GM19238 (cell line): ENCODE data around the gene RIPK1.

ENCODE experiments used
- DNase-seq: peaks from one replicate; pipeline ENCODE4 v3.0.0; 2011; ENCODE audit warnings: low spot score; ENCODE audit not compliant: insufficient read length

RIPK1 gene

DNA sequence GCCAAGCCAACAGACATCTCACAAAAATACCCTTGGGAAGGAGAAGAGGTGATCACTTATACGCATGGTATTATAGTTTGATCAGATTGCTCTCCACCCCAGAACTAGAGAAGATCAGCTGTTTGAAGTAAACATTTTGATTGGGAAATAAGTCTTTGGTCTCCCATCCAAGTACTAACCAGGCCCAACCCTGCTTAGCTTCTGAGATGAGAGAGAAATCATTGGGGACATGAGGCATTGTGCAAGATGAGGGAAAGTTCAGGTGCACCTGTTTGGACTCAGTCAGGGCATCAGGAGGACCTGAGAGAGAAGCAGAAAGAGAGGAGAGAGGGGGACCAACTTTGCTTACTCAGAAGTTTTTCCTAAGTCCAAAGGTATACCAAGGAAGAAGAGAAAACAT, 11.4 kb downstream of the RIPK1 start:
- DNase-seq, result no peak

DNA sequence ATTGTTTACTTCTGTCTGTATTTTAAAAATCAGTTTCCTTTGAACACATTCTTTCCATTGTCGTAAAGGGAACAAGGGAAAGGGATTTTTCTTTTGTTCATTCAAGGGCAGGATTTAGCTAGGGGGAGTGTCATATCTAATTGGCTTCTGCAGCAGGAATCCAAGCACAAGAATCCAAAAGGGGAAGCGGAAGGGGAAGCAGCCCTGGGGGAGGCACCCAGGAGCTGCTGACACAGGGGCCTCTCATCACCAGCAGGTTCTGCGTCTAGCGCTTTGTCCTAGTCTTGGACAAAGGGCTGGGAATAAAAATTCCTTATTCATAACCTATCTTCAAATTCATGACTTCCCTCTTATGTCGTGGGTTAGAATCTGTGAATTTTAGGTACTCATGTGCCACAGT, 13.7 kb downstream of the RIPK1 start:
- no peak for DNase-seq

DNA sequence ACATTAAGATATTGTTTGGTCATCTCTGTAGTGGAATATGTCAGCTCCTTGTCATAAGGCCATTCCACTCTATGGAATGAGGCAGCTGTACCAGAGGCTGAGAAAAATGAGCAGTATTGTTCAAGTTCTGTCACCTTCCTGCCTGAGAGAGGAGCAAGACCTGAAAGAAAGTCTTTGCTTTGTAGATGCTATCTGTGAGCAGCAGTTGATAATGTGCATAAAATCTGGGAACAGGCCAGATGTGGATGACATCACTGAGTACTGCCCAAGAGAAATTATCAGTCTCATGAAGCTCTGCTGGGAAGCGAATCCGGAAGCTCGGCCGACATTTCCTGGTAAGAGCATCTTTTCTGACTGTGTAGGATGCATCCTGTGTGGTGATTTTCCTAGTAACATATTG, 16.8 kb downstream of the RIPK1 start:
- DNase-seq, result no peak

DNA sequence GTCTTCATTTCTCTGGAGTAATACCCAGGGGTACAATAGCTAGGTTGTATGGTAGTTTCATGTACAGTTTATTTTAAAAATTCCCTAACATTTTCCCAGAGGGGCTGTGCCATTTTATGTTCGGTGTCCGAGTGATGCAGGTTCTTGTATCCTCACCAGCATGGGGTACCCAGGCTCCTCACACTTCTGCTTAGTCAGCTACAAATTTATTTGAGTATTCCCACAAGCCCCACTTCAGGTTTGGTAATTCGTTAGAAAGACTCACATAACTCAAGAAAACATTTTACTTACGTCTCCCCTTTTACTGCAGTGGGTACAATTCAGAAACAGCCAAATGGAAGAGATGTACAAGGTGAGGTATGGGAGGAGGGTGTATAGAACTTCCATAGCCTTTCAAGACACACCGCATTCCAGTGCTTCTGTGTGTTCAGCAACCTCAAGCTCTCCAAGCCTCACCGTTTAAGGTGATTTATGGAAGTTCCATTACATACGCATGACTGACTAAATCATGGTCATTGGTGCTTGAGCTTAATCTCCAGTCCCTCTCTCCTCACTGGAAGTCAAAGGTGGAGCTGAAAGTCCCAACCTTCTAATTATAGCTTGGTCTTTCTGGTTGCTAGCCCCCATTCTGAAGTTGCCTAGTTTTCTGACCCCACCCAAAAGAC, 18.1 kb downstream of the RIPK1 start:
- DNase-seq, result no peak

DNA sequence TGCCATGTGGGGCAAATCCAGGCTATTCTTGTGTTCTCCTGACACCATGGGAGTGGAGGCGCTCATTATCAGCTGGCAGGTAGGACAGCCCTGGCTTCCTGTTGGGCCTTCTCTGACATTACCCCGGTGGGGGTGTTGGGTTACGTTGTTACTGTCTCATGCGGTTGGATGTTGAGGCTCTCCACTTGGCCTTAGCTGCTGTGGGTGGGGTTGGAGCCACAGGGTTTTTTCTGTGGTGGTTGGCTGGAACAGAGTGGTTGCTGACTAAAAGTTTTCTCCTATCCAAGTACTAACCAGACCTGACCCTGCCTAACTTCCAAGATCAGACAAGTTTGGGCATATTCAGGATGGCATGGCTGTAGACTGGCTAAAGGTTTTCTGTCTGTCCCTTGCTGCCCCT, 20.2 kb downstream of the RIPK1 start:
- no peak for DNase-seq

DNA sequence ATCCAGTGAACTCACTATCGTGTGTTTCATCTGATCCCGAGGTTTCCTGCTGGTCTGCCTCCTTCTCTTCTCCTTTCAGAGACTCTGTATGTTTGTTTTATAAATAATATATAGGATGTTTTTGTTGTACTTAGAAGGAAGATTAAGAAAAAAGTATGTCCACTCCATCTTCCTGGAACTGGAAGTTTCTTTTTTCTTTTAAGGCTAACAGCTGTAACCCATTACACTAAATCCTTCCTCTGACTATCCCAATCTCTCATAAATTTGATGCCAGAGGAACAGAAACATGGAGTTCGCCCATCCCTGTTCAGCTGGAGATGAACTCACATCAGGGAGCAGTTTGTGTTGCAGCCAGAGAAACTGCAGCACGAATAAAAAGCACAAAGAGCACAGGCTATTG, 20.7 kb downstream of the RIPK1 start:
- DNase-seq, result no peak

DNA sequence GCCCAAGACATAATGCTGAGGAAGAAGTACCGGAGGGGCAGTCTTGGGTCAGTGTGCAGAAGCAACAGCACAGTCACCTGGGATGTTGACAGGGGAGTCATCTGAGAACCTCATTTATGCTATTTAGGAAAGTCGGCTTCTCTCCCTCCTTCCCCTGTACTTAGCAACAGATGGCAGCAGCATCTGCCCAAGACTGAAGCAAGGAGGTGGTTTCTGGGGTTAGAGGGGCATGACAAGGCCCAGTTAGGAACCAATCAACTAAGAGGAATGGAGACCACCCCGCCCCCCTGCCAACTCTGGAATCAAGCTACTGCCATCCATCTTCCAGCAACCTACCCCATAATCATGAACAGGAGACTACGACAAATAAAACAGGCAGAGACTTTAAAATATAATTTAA, 21.7 kb downstream of the RIPK1 start:
- DNase-seq, result no peak

DNA sequence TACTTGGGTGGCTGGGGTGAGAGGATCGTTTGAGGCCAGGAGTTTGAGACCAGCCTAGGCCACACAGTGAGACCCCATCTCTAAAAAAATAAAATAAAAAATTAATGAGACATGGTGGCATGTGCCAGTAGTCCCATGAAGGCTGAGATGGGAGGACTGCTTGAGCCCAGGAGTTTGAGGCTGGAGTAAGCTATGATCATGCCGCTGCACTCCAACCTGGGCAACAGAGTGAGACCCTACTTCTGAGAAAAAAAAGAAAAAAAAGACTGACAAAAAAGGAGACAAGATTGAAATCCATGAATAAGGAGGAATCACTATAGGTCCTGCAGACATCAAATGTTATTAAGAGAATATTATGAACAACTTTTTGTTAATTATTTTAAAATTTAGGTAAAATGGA, 26.5 kb downstream of the RIPK1 start:
- no peak for DNase-seq

DNA sequence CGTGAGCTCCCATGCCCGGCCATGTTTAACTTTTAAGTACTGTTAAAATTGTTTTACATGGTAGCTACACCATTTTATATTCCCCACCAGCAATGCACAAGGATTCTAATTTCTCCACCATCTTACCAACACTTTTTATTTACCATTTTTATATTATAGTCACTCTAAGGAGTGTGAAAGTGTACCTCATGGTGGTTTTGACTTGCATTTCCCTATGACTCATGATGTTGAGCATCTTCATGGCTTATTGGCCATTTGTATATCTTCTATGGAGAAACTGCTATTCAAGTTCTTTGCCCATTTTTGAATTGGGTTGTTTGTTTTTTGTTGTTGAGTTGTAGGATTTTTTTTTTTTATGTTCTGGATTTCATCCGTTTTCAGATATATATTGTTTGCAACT, 34.6 kb downstream of the RIPK1 start:
- no peak for DNase-seq

DNA sequence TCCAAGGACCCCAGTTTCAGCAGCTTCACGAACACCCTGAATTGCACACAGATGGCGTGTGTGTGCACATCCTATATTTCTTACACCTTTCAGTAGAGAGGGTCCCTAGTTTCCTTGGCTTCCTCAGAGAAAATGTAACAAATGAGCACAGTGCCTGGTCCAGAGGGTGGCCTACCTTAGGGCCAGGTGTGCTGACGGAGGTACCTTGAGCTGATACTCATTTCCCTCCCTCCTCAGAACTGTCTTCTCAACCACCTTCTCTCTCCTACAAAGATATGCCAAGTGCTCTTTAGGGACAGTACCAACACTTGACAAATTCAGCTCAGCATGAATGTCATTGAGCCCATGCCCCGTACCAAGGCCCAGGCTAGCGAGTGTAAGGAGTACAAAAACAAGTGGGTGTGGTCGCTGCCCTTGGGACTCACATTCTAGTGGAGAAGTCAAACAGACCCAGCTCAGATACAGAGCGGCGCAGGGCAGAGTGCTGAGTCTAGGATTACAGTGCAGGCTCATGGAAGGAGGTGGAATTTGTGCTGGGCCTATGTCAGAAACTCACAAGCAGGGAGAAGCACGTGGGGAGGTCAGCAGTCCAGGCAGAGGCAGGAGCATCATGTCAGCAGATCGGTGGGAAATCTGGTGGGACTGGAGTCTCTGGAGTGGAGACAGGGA, 40.6 kb downstream of the RIPK1 start:
- DNase-seq, result no peak

DNA sequence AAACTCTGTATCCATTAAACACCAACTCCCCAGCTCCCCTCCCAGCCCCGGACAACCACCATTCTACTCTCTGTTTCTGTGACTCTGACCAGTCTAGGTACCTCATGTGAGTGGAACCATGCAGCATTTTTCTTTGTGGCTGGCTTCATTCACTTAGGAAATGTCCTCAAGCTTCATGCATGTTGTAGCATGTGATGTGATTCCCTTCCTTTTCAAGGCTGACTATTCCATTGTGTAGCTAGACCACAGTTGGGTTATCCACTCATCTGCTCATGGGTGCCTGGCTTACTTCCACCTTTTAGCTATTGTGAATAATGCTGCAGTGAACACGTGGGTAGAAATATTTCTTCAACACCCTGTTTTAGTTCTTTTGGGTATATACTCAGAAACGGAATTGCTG, 41.5 kb downstream of the RIPK1 start:
- no peak for DNase-seq

DNA sequence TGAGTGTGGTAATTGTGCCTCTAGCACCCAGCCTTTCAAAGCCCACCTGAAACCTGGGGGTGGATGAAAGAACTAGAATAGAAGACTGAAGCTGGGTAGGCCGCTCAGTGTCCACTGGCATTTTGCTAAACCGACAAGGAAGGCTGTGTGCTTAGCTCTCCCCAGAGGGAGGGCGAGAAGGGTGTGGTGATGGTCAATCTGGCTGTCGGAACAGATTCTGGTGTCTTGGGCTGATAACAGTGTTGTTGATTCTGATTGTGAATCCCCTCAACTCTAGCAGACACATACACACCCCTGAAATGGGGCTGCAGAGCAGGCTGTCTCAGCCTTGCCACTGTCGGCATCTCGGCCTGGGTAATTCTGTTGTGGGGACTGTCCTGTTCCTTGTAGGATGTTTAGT, 46.1 kb downstream of the RIPK1 start:
- DNase-seq, result no peak

DNA sequence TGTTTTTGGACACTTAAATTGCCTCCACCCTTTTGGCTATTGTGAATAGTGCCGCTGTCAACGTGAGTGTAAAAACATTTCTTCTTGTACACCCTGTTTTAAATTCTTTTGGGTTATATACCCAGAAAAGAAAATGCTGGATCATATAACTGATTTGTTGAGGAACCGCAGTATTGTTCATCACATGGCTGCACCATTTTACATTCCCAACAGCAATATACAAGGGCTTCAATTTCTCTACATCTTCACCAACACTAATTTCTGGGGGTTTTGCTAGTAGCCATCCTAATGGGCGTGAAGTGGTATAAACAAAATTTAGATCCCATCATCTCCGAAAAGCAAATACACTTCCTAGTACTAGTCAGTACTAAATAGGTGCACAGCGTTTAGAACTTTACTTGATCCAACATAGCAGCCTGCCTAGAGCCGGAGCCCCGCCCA, 49.6 kb downstream of the RIPK1 start:
- no peak for DNase-seq

DNA sequence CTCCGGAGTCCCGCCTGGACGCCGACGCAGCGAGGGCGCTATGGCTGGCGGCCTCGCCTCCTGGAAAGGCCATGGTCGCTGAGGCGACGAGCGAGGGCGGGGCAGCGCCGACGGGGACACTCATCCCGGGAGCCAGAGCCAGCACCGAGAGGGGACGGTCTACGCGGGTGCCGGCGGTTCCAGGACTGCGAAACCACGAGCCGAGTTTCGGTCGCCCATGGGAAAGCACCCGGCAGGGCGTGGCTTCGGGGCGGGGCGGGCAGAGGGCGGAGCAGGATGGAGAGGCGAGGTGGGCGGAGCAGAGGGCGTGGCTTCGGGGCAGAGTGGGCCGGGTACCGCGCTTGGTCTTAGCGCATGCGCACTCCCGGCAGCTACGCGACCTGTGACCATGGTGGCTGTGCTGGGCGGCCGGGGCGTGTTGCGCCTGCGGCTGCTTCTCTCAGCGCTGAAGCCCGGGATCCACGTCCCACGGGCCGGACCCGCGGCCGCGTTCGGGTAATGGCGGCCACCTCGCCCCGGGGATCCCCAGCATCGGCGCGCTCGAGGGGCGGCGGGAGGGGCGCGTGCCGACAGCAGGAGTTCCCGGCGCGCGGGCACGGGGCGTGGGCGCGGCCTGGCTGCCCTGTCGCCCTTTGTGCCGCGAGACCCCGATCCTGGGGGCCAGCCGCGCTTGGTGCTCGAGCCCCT, 50.2 kb downstream of the RIPK1 start, which contains the start of gene BPHL:
TSS of gene BPHL (plus strand) at position 359 of the 687 bp plus-strand sequence. CDS start at position 389, 30 bp downstream.
- DNase-seq, result peak; percentile 95

DNA sequence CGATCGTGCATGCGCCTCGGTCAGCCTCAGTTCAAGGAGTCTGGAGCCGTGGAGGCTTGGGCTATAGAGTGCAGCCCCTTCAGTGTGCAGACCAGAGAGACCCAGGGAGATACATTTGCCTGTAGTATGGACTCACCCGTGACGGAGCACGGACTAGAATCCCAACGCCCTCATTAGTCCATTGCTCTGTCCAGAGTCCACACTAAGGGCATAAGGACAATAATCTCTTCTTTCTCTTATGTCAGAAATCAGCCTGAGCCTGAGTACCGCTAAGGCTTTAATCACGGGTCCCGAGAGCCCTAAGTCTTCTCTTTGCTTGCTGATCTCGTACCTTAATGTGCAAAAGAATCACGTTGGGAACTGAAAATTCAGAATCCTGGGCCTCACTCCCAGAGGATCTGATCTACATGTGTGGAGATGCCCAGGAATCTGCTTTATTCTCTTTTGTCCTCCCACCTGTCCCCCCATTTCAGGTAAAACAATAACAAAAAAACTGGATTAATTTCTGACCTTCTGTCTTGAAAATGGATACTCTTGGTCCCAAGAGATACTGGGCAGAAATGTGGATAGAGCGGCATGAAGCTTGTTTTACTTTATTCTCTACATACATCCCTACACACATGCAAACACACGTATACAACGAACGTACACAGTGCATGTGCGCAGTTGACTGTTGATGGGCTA, 50.9 kb downstream of the RIPK1 start:
- DNase-seq, result no peak

DNA sequence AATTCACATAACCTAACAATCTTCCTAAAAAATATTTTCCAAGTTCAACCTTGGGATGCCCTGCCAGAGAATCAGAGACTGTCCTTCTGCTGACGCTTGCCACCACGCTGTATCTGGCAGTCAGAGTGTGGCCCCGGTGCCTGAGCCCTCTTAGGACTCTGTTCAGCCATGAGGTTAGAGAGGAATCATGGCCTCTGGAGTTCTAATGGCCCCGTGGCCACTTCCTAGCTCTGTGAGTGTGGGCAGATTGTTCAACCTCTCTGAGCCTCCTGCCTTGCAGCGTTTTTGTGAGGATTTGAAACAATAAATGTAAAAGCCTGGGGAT, 52.4 kb downstream of the RIPK1 start:
- no peak for DNase-seq

DNA sequence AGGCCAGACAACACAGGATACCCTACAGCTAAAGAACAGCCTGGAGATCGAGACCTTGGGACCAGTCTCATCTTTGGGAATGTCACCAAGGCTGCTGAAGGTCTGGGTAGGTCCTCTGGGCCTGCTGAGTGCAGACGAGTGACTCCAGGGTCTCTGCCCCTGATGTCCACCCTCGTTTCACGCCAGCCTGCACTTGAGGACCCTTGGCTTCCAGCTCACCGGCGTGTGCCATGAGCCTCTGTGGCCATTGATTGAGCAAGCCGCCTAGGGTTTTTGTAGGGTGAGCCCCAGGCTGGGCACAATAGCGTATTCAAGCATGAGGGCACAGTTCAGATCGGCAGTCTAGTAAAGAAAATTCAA, 54.5 kb downstream of the RIPK1 start:
- DNase-seq, result no peak

DNA sequence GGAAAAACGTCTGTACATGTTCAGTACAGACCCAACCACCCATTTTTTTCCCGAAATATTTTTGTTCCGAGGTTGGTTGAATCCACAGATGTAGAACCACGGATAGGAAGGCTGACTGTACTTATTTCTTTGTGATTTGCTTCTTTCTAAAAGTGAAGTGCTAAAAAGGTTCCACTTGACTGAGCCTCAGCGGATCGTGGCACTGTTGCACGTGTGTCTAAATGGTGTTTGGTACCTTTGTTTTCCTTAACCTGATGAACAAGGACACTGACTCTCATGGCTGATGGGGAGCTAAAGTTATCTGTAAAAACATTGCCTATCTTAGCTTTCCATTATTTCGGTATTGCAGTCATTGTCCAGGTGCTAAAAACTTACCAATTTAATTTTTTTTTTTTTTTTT, 56.4 kb downstream of the RIPK1 start:
- no peak for DNase-seq

DNA sequence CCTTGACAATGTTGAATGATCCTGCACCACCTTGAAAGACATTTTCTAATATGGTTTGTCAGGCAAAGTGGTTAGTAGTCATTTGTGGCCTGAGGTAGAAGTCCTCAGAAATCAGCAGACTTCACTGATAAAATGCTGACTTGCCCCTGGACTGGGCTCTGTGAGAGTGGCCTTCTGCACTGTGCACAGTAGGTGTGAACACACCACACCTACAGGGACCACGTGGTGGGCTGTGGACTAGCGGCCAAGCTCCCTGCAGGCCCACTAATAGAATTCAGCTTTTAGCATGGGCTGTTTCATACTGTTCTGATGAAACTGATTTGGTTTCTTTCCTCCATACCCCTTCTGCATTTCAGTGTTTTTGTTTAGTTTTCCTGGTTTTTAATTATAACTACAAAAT, 57.5 kb downstream of the RIPK1 start:
- no peak for DNase-seq

DNA sequence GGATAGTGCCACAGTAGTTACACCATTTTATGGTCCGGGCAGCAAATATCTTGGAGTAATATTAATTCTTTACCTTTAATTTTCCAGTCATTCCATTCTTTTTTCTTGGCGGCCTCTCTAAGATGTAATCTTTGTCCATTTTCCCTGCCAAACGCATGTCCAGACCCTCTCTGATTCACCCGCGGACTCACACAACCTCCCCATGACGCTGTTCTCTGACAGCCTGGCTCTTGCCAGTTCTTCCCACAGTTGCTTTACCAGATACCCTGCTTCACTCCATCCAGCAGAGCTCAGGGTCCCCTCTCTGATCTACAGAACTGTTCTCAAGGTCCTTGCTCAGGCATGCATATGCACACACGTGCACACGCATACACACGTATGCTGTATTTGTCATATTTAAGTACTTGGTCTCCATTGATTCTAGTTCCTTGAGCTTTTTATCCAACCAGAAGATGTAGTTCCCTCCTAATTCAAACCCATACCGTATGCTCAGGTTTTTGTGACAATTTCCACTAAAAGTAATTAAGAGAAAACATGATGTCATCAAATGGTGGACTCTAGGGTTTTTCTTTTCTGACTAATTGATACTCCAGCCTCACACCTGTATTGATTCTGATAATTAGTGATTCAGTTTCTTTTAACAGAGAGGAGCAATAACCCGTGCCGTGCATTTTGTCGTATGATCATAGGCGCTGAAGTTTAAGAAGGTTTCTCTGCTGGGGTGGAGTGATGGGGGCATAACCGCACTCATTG, 60.2 kb downstream of the RIPK1 start:
- no peak for DNase-seq

DNA sequence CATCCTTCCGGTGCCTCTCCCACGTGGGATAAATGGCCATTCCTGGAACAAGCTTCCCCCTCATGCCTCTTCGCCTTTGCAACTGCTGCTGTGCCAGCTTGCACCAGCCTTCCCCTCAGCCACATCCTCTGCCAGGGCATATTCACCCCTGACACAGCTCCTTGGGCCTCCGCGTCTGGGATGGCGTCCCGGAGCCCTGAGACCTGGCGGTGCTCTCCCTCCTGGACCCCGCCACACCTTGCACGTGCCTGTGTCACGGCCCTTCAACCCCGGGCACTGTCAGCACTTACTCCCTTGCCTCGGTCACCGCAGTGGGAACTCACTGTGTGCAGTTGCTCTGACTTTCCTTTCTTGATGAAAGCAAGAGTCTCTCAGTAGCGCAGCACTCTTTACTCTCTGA, 63.4 kb downstream of the RIPK1 start:
- no peak for DNase-seq

DNA sequence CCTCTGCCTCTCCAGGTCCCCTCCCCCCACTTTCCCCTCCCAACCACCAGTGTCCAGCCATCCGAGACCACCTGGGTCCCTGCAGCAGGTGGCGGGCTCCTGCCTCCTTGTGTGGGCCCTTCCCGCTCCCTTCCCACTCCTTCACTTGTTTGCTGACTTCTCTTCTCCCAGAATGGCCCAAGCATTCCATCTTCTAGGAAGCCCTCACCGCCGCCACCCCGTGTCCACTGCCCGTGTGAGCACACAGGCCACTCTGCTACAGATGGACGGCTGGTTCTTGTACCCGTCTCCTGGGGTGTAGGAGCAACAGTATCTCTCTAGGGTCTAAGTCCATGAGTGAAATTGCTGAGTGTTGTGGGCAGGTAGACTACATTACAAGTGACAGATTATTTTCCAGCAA, 65.2 kb downstream of the RIPK1 start:
- DNase-seq, result no peak
